HCT116 (cell line): ENCODE data around the gene SERGEF.

ENCODE experiments used
- CTCF ChIP-seq, 3 experiments: fragments of 200-600 bp in 1 of 3; sonication (generic) in 1 of 3; IDR thresholded peaks in 2 of 3; conservative IDR thresholded peaks in 1 of 3; 2 replicates each; pipeline ENCODE4 v1.5.1; 2012 to 2017; ENCODE audit warnings: low read depth in 2 of 3, low read length in 2 of 3, antibody characterized with exemption in 1 of 3, borderline replicate concordance in 1 of 3, control low read depth in 1 of 3, mild to moderate bottlenecking in 1 of 3, mixed read lengths in 1 of 3, mixed run types in 1 of 3, moderate library complexity in 1 of 3; ENCODE audit not compliant: insufficient read depth in 1 of 3
- EZH2phosphoT487 ChIP-seq: fragments of 200-600 bp; IDR thresholded peaks from 2 replicates; pipeline ENCODE4 v1.6.1; 2018; ENCODE audit warnings: antibody characterized with exemption, borderline replicate concordance
- FOSL1 ChIP-seq: IDR thresholded peaks from 2 replicates; pipeline ENCODE4 v1.6.1; 2012; ENCODE audit warnings: low read depth
- POLR2AphosphoS5 ChIP-seq: IDR thresholded peaks from 2 replicates; pipeline ENCODE4 v1.6.1; 2011; ENCODE audit warnings: mild to moderate bottlenecking, low read depth, low read length, moderate library complexity
- RAD21 ChIP-seq: IDR thresholded peaks from 2 replicates; pipeline ENCODE4 v1.6.1; 2012; ENCODE audit warnings: low read depth, mild to moderate bottlenecking
- REST ChIP-seq: IDR thresholded peaks from 2 replicates; pipeline ENCODE4 v1.6.1; 2012; ENCODE audit warnings: low read depth
- SP1 ChIP-seq: IDR thresholded peaks from 2 replicates; pipeline ENCODE4 v1.6.1; 2012; ENCODE audit warnings: low read depth

- TF ChIP-seq RAD21 (no peak), SP1 (no peak), REST (no peak), FOSL1 (no peak), CTCF (IDR thresholded peaks at IDR 0.05 in 2 of 3, conservative IDR thresholded peaks at IDR 0.05 in 1 of 3; ENCODE audit: borderline replicate concordance in 1 of 3, insufficient read depth in 1 of 3, low read depth in 2 of 3, low read length in 2 of 3) (no peak), EZH2phosphoT487 (no peak), POLR2AphosphoS5 (no peak)
Observed at GRCh38 chr11:17742019-17742418, 270.8 kb downstream of the SERGEF start.
